ENCODE results near the gene CHAT. TPM values are rescaled to one million over a fixed set of nuclear protein-coding genes. Genes with fewer than 3 reads are reported as not detected.

The CHAT gene
- polyA plus RNA-seq, 1 donor: not detected

- no peak for DNase-seq (ENCODE audit: low read depth)
Measured at GRCh38 chr10:49686651-49687050, 72.8 kb downstream of the CHAT start.

GRCh38 chr10:49688261-49688846, 74.5 kb downstream of the CHAT start:
- no peak for DNase-seq (ENCODE audit: low read depth)

- no peak for DNase-seq (ENCODE audit: low read depth)
Measured at GRCh38 chr10:49688920-49689319, 75.1 kb downstream of the CHAT start.

GRCh38 chr10:49689882-49690510, 76.2 kb downstream of the CHAT start:
- no peak for DNase-seq (ENCODE audit: low read depth)

- no peak for DNase-seq (ENCODE audit: low read depth)
Measured at GRCh38 chr10:49690698-49691356, 77.0 kb downstream of the CHAT start.

- no peak for DNase-seq (ENCODE audit: low read depth)
Measured at GRCh38 chr10:49691588-49691987, 77.8 kb downstream of the CHAT start.

GRCh38 chr10:49694466-49694865, 80.6 kb downstream of the CHAT start:
- no peak for DNase-seq (ENCODE audit: low read depth)

- no peak for DNase-seq (ENCODE audit: low read depth)
Measured at GRCh38 chr10:49696311-49696710, 82.5 kb downstream of the CHAT start.

GRCh38 chr10:49698679-49699078, 84.8 kb downstream of the CHAT start:
- DNase-seq (ENCODE audit: low read depth): no peak

- no peak for DNase-seq (ENCODE audit: low read depth)
Measured at GRCh38 chr10:49700211-49700610, 86.4 kb downstream of the CHAT start.

GRCh38 chr10:49700997-49701396, 87.2 kb downstream of the CHAT start:
- DNase-seq (ENCODE audit: low read depth): no peak

- no peak for DNase-seq (ENCODE audit: low read depth)
Measured at GRCh38 chr10:49707585-49707984, 93.7 kb downstream of the CHAT start.

- no peak for DNase-seq (ENCODE audit: low read depth)
Measured at GRCh38 chr10:49709934-49710333, 96.1 kb downstream of the CHAT start.

GRCh38 chr10:49710966-49711365, 97.1 kb downstream of the CHAT start:
- DNase-seq (ENCODE audit: low read depth): no peak

GRCh38 chr10:49711481-49711880, 97.6 kb downstream of the CHAT start:
- DNase-seq (ENCODE audit: low read depth): no peak

GRCh38 chr10:49713266-49713665, 99.4 kb downstream of the CHAT start:
- DNase-seq (ENCODE audit: low read depth): no peak

Other genes starting within 250 kb of the CHAT start
- gene DRGX, start 217.9 kb upstream of the CHAT start, polyA plus RNA-seq (ENCODE audit: insufficient read length): not detected
- 10.6 TPM for gene ERCC6, start 74.9 kb upstream of the CHAT start, polyA plus RNA-seq (ENCODE audit: insufficient read length)
- not detected for gene SLC18A3, start 3.7 kb upstream of the CHAT start, polyA plus RNA-seq (ENCODE audit: insufficient read length)
- not detected for gene C10orf53, start 65.6 kb downstream of the CHAT start, polyA plus RNA-seq (ENCODE audit: insufficient read length)
- gene OGDHL, start 148.3 kb downstream of the CHAT start, polyA plus RNA-seq (ENCODE audit: insufficient read length): 0.66 TPM